OCI-LY1 (cell line): Measurements from ENCODE around the gene RAD23A.

ENCODE experiments used
- H2AFZ ChIP-seq: fragments of 200-600 bp; sonication (generic), shearing (Covaris generic); 2 replicates; pipeline ENCODE4 v1.6.0; 2014; ENCODE audit warnings: antibody characterized with exemption, mild to moderate bottlenecking, low read length
- H3F3A ChIP-seq: fragments of 200-600 bp; sonication (generic), shearing (Covaris generic); 2 replicates; pipeline ENCODE4 v1.6.0; 2014; ENCODE audit warnings: mild to moderate bottlenecking, antibody characterized with exemption, low read length, moderate library complexity; ENCODE audit not compliant: insufficient read depth
- H3K27ac ChIP-seq: fragments of 200-600 bp; sonication (generic); 2 replicates; pipeline ENCODE4 v1.5.1; 2014; ENCODE audit warnings: low read length, mixed run types, mild to moderate bottlenecking, low read depth; ENCODE audit not compliant: poor library complexity, severe bottlenecking
- H3K27me3 ChIP-seq: fragments of 200-600 bp; sonication (generic); 2 replicates; pipeline ENCODE4 v1.6.0; 2014; ENCODE audit warnings: antibody characterized with exemption, mild to moderate bottlenecking, low read length, moderate library complexity; ENCODE audit not compliant: insufficient read depth
- H3K36me3 ChIP-seq: fragments of 200-600 bp; sonication (generic); 2 replicates; pipeline ENCODE4 v1.6.1; 2014; ENCODE audit warnings: mild to moderate bottlenecking, antibody characterized with exemption, low read length, moderate library complexity, mixed read lengths; ENCODE audit not compliant: insufficient read depth
- H3K4me1 ChIP-seq: fragments of 200-600 bp; sonication (generic); 2 replicates; pipeline ENCODE4 v1.5.1; 2014; ENCODE audit warnings: mild to moderate bottlenecking, low read length, moderate library complexity; ENCODE audit not compliant: insufficient read depth, severe bottlenecking
- H3K4me2 ChIP-seq: fragments of 200-600 bp; sonication (generic), shearing (Covaris generic); 2 replicates; pipeline ENCODE4 v1.6.1; 2014; ENCODE audit warnings: low read length
- H3K4me3 ChIP-seq: fragments of 200-600 bp; sonication (generic); 2 replicates; pipeline ENCODE4 v1.5.1; 2014; ENCODE audit warnings: low read length, low read depth, mild to moderate bottlenecking, mixed read lengths; ENCODE audit not compliant: poor library complexity, severe bottlenecking
- H3K79me2 ChIP-seq: fragments of 200-600 bp; shearing (Covaris generic); 2 replicates; pipeline ENCODE4 v1.6.1; 2016; ENCODE audit warnings: mixed run types, low read length, mixed read lengths; ENCODE audit not compliant: insufficient read depth
- H3K9ac ChIP-seq: fragments of 200-600 bp; sonication (generic), shearing (Covaris generic); 2 replicates; pipeline ENCODE4 v1.6.1; 2014; ENCODE audit warnings: mild to moderate bottlenecking, low read length, mixed read lengths
- H3K9me2 ChIP-seq: fragments of 200-600 bp; sonication (generic), shearing (Covaris generic); 2 replicates; pipeline ENCODE4 v1.6.1; 2014; ENCODE audit warnings: low read depth, mild to moderate bottlenecking, low read length, mixed read lengths
- H3K9me3 ChIP-seq: fragments of 200-600 bp; shearing (Covaris generic); 2 replicates; pipeline ENCODE4 v1.6.1; 2014; ENCODE audit warnings: low read length, mixed read lengths
- H4K20me1 ChIP-seq: fragments of 200-600 bp; sonication (generic), shearing (Covaris generic); 2 replicates; pipeline ENCODE4 v1.6.0; 2016; ENCODE audit warnings: mild to moderate bottlenecking, low read length; ENCODE audit not compliant: insufficient read depth
- CTCF ChIP-seq: fragments of 200-600 bp; sonication (generic), shearing (Covaris generic); IDR thresholded peaks from 2 replicates; pipeline ENCODE4 v1.5.1; 2017; ENCODE audit warnings: mild to moderate bottlenecking, antibody characterized with exemption, low read length, moderate library complexity, mixed read lengths
- EZH2 ChIP-seq: fragments of 200-600 bp; sonication (generic), shearing (Covaris generic); IDR thresholded peaks from 2 replicates; pipeline ENCODE4 v1.8.0; 2017; ENCODE audit warnings: borderline replicate concordance, mixed run types, mild to moderate bottlenecking, antibody characterized with exemption, low read length, moderate library complexity, mixed read lengths

Gene RAD23A

GRCh38 chr19:12922959-12923358 is 22.7 kb upstream of the RAD23A start:
- H3K36me3 ChIP-seq, result peaks cover 58% of the 10 kb centered on the region
- no peak for TF ChIP-seq CTCF
- no peak for TF ChIP-seq EZH2

GRCh38 chr19:12924621-12925310 is 20.9 kb upstream of the RAD23A start:
- TF ChIP-seq EZH2 (no peak), CTCF (no peak)

More at GRCh38 chr19:12922959-12923358, 22.7 kb upstream of the RAD23A start:
- H3K9me2 ChIP-seq, result no peaks in the 10 kb centered on the region
- no peak overlapping the region for H3K9ac ChIP-seq
- peaks cover 9% of the 10 kb centered on the region for H3F3A ChIP-seq
- H3K9me3 ChIP-seq, result no peaks in the 10 kb centered on the region
- no peaks in the 10 kb centered on the region for H3K79me2 ChIP-seq
- no peaks in the 10 kb centered on the region for H3K27me3 ChIP-seq
- no peak overlapping the region for H3K27ac ChIP-seq
- no peak overlapping the region for H3K4me2 ChIP-seq
- H3K4me1 ChIP-seq, result peaks cover 11% of the 10 kb centered on the region
- no peaks in the 10 kb centered on the region for H4K20me1 ChIP-seq
- H2AFZ ChIP-seq, result no peak overlapping the region
- H3K4me3 ChIP-seq, result no peak overlapping the region

GRCh38 chr19:12930002-12930645 is 15.5 kb upstream of the RAD23A start:
- Histone ChIP-seq H3K9me3 (no peaks in the 10 kb centered on the region), H3K4me3 (no peak overlapping the region), H3K9ac (no peak overlapping the region), H3K79me2 (peaks cover 21% of the 10 kb centered on the region), H2AFZ (no peak overlapping the region), H3K27ac (no peak overlapping the region), H3K4me1 (peaks cover 23% of the 10 kb centered on the region), H4K20me1 (no peaks in the 10 kb centered on the region), H3K36me3 (peaks cover 63% of the 10 kb centered on the region), H3K9me2 (no peaks in the 10 kb centered on the region), H3F3A (no peaks in the 10 kb centered on the region), H3K4me2 (no peak overlapping the region), H3K27me3 (no peaks in the 10 kb centered on the region)
- no peak for TF ChIP-seq EZH2
- TF ChIP-seq CTCF, result no peak

More at GRCh38 chr19:12924621-12925310, 20.9 kb upstream of the RAD23A start:
- no peak overlapping the region for H3K27ac ChIP-seq
- peaks cover 76% of the 10 kb centered on the region for H3K36me3 ChIP-seq
- H3K4me2 ChIP-seq, result no peak overlapping the region
- H3K4me1 ChIP-seq, result no peaks in the 10 kb centered on the region
- no peak overlapping the region for H3K9ac ChIP-seq
- no peaks in the 10 kb centered on the region for H3K9me3 ChIP-seq
- H4K20me1 ChIP-seq, result no peaks in the 10 kb centered on the region
- peaks cover 9% of the 10 kb centered on the region for H3F3A ChIP-seq
- no peak overlapping the region for H2AFZ ChIP-seq
- H3K4me3 ChIP-seq, result no peak overlapping the region
- H3K79me2 ChIP-seq, result no peaks in the 10 kb centered on the region
- no peaks in the 10 kb centered on the region for H3K9me2 ChIP-seq
- H3K27me3 ChIP-seq, result no peaks in the 10 kb centered on the region
